Measurements from ENCODE around the gene FAM53B.

The FAM53B gene

GRCh38 chr10:124696446-124697392, 47.5 kb downstream of the FAM53B start:
- H3K27me3 ChIP-seq (ENCODE audit: control insufficient read depth, insufficient read depth, low read length) = no peaks in the 10 kb centered on the region
- no peak overlapping the region for H3K27ac ChIP-seq (ENCODE audit: low read length)
- H3K9me3 ChIP-seq (ENCODE audit: control insufficient read depth, low read depth, low read length) = no peaks in the 10 kb centered on the region
- H3K9ac ChIP-seq (ENCODE audit: low read length) = no peak overlapping the region
- no peaks in the 10 kb centered on the region for H3K36me3 ChIP-seq (ENCODE audit: control insufficient read depth, low read depth, low read length)
- no peak overlapping the region for H3K4me3 ChIP-seq (ENCODE audit: low read length)
- H3K4me1 ChIP-seq (ENCODE audit: control insufficient read depth, low read depth, low read length) = peaks cover 3% of the 10 kb centered on the region

- no peak overlapping the region for H3K27ac ChIP-seq (ENCODE audit: low read length)
- H3K27me3 ChIP-seq (ENCODE audit: control insufficient read depth, insufficient read depth, low read length) = no peaks in the 10 kb centered on the region
- no peaks in the 10 kb centered on the region for H3K36me3 ChIP-seq (ENCODE audit: control insufficient read depth, low read depth, low read length)
- peaks cover 3% of the 10 kb centered on the region for H3K4me1 ChIP-seq (ENCODE audit: control insufficient read depth, low read depth, low read length)
- no peak overlapping the region for H3K9ac ChIP-seq (ENCODE audit: low read length)
- no peak overlapping the region for H3K4me3 ChIP-seq (ENCODE audit: low read length)
- no peaks in the 10 kb centered on the region for H3K9me3 ChIP-seq (ENCODE audit: control insufficient read depth, low read depth, low read length)
Observed at GRCh38 chr10:124695259-124695658, 48.9 kb downstream of the FAM53B start.

GRCh38 chr10:124694481-124695220, 49.5 kb downstream of the FAM53B start:
- no peak overlapping the region for H3K27ac ChIP-seq (ENCODE audit: low read length)
- no peak overlapping the region for H3K4me3 ChIP-seq (ENCODE audit: low read length)
- H3K36me3 ChIP-seq (ENCODE audit: control insufficient read depth, low read depth, low read length) = peaks cover 4% of the 10 kb centered on the region
- no peaks in the 10 kb centered on the region for H3K27me3 ChIP-seq (ENCODE audit: control insufficient read depth, insufficient read depth, low read length)
- peaks cover 3% of the 10 kb centered on the region for H3K4me1 ChIP-seq (ENCODE audit: control insufficient read depth, low read depth, low read length)
- H3K9me3 ChIP-seq (ENCODE audit: control insufficient read depth, low read depth, low read length) = no peaks in the 10 kb centered on the region
- no peak overlapping the region for H3K9ac ChIP-seq (ENCODE audit: low read length)

- peaks cover 3% of the 10 kb centered on the region for H3K4me1 ChIP-seq (ENCODE audit: control insufficient read depth, low read depth, low read length)
- H3K27me3 ChIP-seq (ENCODE audit: control insufficient read depth, insufficient read depth, low read length) = no peaks in the 10 kb centered on the region
- no peak overlapping the region for H3K9ac ChIP-seq (ENCODE audit: low read length)
- peaks cover 4% of the 10 kb centered on the region for H3K36me3 ChIP-seq (ENCODE audit: control insufficient read depth, low read depth, low read length)
- no peaks in the 10 kb centered on the region for H3K9me3 ChIP-seq (ENCODE audit: control insufficient read depth, low read depth, low read length)
- H3K4me3 ChIP-seq (ENCODE audit: low read length) = no peak overlapping the region
- H3K27ac ChIP-seq (ENCODE audit: low read length) = no peak overlapping the region
Observed at GRCh38 chr10:124693801-124694416, 50.3 kb downstream of the FAM53B start.

- no peaks in the 10 kb centered on the region for H3K9me3 ChIP-seq (ENCODE audit: control insufficient read depth, low read depth, low read length)
- peaks cover 3% of the 10 kb centered on the region for H3K4me1 ChIP-seq (ENCODE audit: control insufficient read depth, low read depth, low read length)
- H3K27me3 ChIP-seq (ENCODE audit: control insufficient read depth, insufficient read depth, low read length) = no peaks in the 10 kb centered on the region
- H3K4me3 ChIP-seq (ENCODE audit: low read length) = no peak overlapping the region
- H3K9ac ChIP-seq (ENCODE audit: low read length) = no peak overlapping the region
- H3K36me3 ChIP-seq (ENCODE audit: control insufficient read depth, low read depth, low read length) = peaks cover 4% of the 10 kb centered on the region
- no peak overlapping the region for H3K27ac ChIP-seq (ENCODE audit: low read length)
Observed at GRCh38 chr10:124693396-124693795, 50.8 kb downstream of the FAM53B start.

GRCh38 chr10:124692100-124692446, 52.1 kb downstream of the FAM53B start:
- H3K9ac ChIP-seq (ENCODE audit: low read length) = no peak overlapping the region
- no peak overlapping the region for H3K27ac ChIP-seq (ENCODE audit: low read length)
- H3K27me3 ChIP-seq (ENCODE audit: control insufficient read depth, insufficient read depth, low read length) = no peaks in the 10 kb centered on the region
- H3K4me1 ChIP-seq (ENCODE audit: control insufficient read depth, low read depth, low read length) = peaks cover 9% of the 10 kb centered on the region
- H3K4me3 ChIP-seq (ENCODE audit: low read length) = no peak overlapping the region
- no peaks in the 10 kb centered on the region for H3K9me3 ChIP-seq (ENCODE audit: control insufficient read depth, low read depth, low read length)
- H3K36me3 ChIP-seq (ENCODE audit: control insufficient read depth, low read depth, low read length) = peaks cover 4% of the 10 kb centered on the region

- Histone ChIP-seq H3K9me3 (ENCODE audit: control insufficient read depth, low read depth, low read length) (no peaks in the 10 kb centered on the region), H3K4me3 (ENCODE audit: low read length) (no peak overlapping the region), H3K27me3 (ENCODE audit: control insufficient read depth, insufficient read depth, low read length) (no peaks in the 10 kb centered on the region), H3K27ac (ENCODE audit: low read length) (no peak overlapping the region), H3K4me1 (ENCODE audit: control insufficient read depth, low read depth, low read length) (peaks cover 9% of the 10 kb centered on the region), H3K36me3 (ENCODE audit: control insufficient read depth, low read depth, low read length) (peaks cover 4% of the 10 kb centered on the region), H3K9ac (ENCODE audit: low read length) (no peak overlapping the region)
Observed at GRCh38 chr10:124691421-124692099, 52.6 kb downstream of the FAM53B start.

- H3K9me3 ChIP-seq (ENCODE audit: control insufficient read depth, low read depth, low read length) = no peaks in the 10 kb centered on the region
- no peak overlapping the region for H3K9ac ChIP-seq (ENCODE audit: low read length)
- H3K4me1 ChIP-seq (ENCODE audit: control insufficient read depth, low read depth, low read length) = peaks cover 9% of the 10 kb centered on the region
- H3K36me3 ChIP-seq (ENCODE audit: control insufficient read depth, low read depth, low read length) = peaks cover 4% of the 10 kb centered on the region
- no peak overlapping the region for H3K4me3 ChIP-seq (ENCODE audit: low read length)
- H3K27me3 ChIP-seq (ENCODE audit: control insufficient read depth, insufficient read depth, low read length) = no peaks in the 10 kb centered on the region
- no peak overlapping the region for H3K27ac ChIP-seq (ENCODE audit: low read length)
Observed at GRCh38 chr10:124691002-124691401, 53.2 kb downstream of the FAM53B start.

- Histone ChIP-seq H3K27ac (ENCODE audit: low read length) (no peak overlapping the region), H3K36me3 (ENCODE audit: control insufficient read depth, low read depth, low read length) (peaks cover 4% of the 10 kb centered on the region), H3K4me3 (ENCODE audit: low read length) (no peak overlapping the region), H3K9ac (ENCODE audit: low read length) (no peak overlapping the region), H3K9me3 (ENCODE audit: control insufficient read depth, low read depth, low read length) (no peaks in the 10 kb centered on the region), H3K27me3 (ENCODE audit: control insufficient read depth, insufficient read depth, low read length) (no peaks in the 10 kb centered on the region), H3K4me1 (ENCODE audit: control insufficient read depth, low read depth, low read length) (peaks cover 9% of the 10 kb centered on the region)
Observed at GRCh38 chr10:124689911-124690498, 54.2 kb downstream of the FAM53B start.

- H3K27ac ChIP-seq (ENCODE audit: low read length) = no peak overlapping the region
- H3K9ac ChIP-seq (ENCODE audit: low read length) = no peak overlapping the region
- peaks cover 9% of the 10 kb centered on the region for H3K4me1 ChIP-seq (ENCODE audit: control insufficient read depth, low read depth, low read length)
- no peaks in the 10 kb centered on the region for H3K27me3 ChIP-seq (ENCODE audit: control insufficient read depth, insufficient read depth, low read length)
- H3K9me3 ChIP-seq (ENCODE audit: control insufficient read depth, low read depth, low read length) = no peaks in the 10 kb centered on the region
- peaks cover 4% of the 10 kb centered on the region for H3K36me3 ChIP-seq (ENCODE audit: control insufficient read depth, low read depth, low read length)
- no peak overlapping the region for H3K4me3 ChIP-seq (ENCODE audit: low read length)
Observed at GRCh38 chr10:124688889-124689670, 55.1 kb downstream of the FAM53B start.

Data from iPS-18a (cell line).